HG03175 (cell line): ENCODE measurements around the gene ZSWIM3.
"Not testable (repeated sequence)": the region's sequence is repeated elsewhere in the genome, so short reads cannot be mapped to it uniquely, and the experiment has no call there.

Experiments
- ATAC-seq: cut with Tn5 transposase; IDR thresholded peaks from one replicate; pipeline ENCODE4 v1.9.1; 2021; ENCODE audit warnings: mild to moderate bottlenecking, moderate library complexity; ENCODE audit not compliant: unreplicated experiment

ZSWIM3 gene

GRCh38 chr20:45888681-45889080, 31.3 kb downstream of the ZSWIM3 start:
- no peak for ATAC-seq

- ATAC-seq = peak; percentile 6
These were observed 32.9 kb downstream of the ZSWIM3 start for GRCh38 chr20:45890077-45890984.

- ATAC-seq = peak; percentile 78
These were observed 33.9 kb downstream of the ZSWIM3 start, which contains the start of the genes CTSA and NEURL2 for GRCh38 chr20:45890985-45891983. Gene CTSA (plus strand): TSS chr20:45891335. CDS start chr20:45891569, 234 bp downstream. Gene NEURL2 (minus strand): TSS chr20:45891208. CDS start chr20:45890991, 217 bp downstream.

GRCh38 chr20:45892049-45892825, 34.8 kb downstream of the ZSWIM3 start:
- ATAC-seq = no peak

- ATAC-seq = no peak
These were observed 35.5 kb downstream of the ZSWIM3 start for GRCh38 chr20:45892828-45893500.

GRCh38 chr20:45893831-45894230, 36.4 kb downstream of the ZSWIM3 start:
- no peak for ATAC-seq

- ATAC-seq = no peak
These were observed 37.4 kb downstream of the ZSWIM3 start for GRCh38 chr20:45894797-45895196.

- ATAC-seq = no peak
These were observed 39.3 kb downstream of the ZSWIM3 start for GRCh38 chr20:45896641-45897161.

GRCh38 chr20:45897289-45897688, 39.9 kb downstream of the ZSWIM3 start:
- no peak for ATAC-seq

GRCh38 chr20:45897692-45898091, 40.3 kb downstream of the ZSWIM3 start:
- no peak for ATAC-seq

- ATAC-seq = no peak
These were observed 40.9 kb downstream of the ZSWIM3 start for GRCh38 chr20:45898285-45898684.

- no peak for ATAC-seq
These were observed 41.8 kb downstream of the ZSWIM3 start for GRCh38 chr20:45899046-45899835.

GRCh38 chr20:45901332-45901731, 43.9 kb downstream of the ZSWIM3 start:
- ATAC-seq = not testable (repeated sequence)

- ATAC-seq = no peak
These were observed 44.8 kb downstream of the ZSWIM3 start for GRCh38 chr20:45902199-45902701.

GRCh38 chr20:45904583-45905504, 47.4 kb downstream of the ZSWIM3 start:
- no peak for ATAC-seq

GRCh38 chr20:45905505-45906079, 48.2 kb downstream of the ZSWIM3 start:
- ATAC-seq = no peak
